Measurements from ENCODE around the gene RASGEF1C.

GRCh38 chr5:180115326-180116076, 93.5 kb downstream of the RASGEF1C start:
- TF ChIP-seq CTCF (conservative IDR thresholded peaks at IDR 0.05; ENCODE audit: low read length) (no peak), EZH2phosphoT487 (IDR thresholded peaks at IDR 0.05; ENCODE audit: borderline replicate concordance) (no peak)
